H1 (cell line): ENCODE data around the gene SLC6A18. TPM values are rescaled to one million over a fixed set of nuclear protein-coding genes. Genes with fewer than 3 reads are reported as not detected.

Experiments used
- CTCF ChIA-PET: fragments of 300-600 bp; sonication (Branson Sonifier 250); formaldehyde crosslinking; loops from one replicate; lab custom pipeline; 2021; ENCODE audit not compliant: partially characterized antibody; lab: Charles Lee
- POLR2A ChIA-PET: fragments of 300-600 bp; sonication (Branson Sonifier 250); formaldehyde crosslinking; loops from one replicate; lab custom pipeline; 2021; ENCODE audit warnings: inconsistent platforms; ENCODE audit not compliant: partially characterized antibody; lab: Charles Lee
- DNase-seq, 2 experiments: peaks; one replicate each; pipeline versions ENCODE4 v3.0.0 to v3.0.0-alpha.2; 2010 to 2022; ENCODE audit warnings: low spot score in 2 of 2, low read depth in 1 of 2, mixed read lengths in 1 of 2
- FAIRE-seq: peaks from 2 replicates; lab custom pipeline; 2011; peaks lifted over from hg19 to GRCh38; lab: Jason Lieb, UNC
- H2AFZ ChIP-seq: 2 replicates; pipeline ENCODE4 v1.8.1; 2012; ENCODE audit warnings: low read length, inconsistent platforms
- H2AK5ac ChIP-seq: 2 replicates; pipeline ENCODE4 v1.6.1; 2013; ENCODE audit warnings: low read depth, low read length
- H2BK120ac ChIP-seq: replicated peaks from 2 replicates; pipeline ENCODE3; 2013; ENCODE audit warnings: low read depth, low read length, inconsistent platforms
- H2BK12ac ChIP-seq: 2 replicates; pipeline ENCODE4 v1.6.1; 2013; ENCODE audit warnings: low read depth, low read length
- H2BK15ac ChIP-seq: 2 replicates; pipeline ENCODE4 v1.6.1; 2013; ENCODE audit warnings: low read length
- H2BK20ac ChIP-seq: 2 replicates; pipeline ENCODE4 v1.6.1; 2013; ENCODE audit warnings: low read length
- H2BK5ac ChIP-seq: 2 replicates; pipeline ENCODE4 v1.6.1; 2013; ENCODE audit warnings: low read depth, low read length
- H3K14ac ChIP-seq: 2 replicates; pipeline ENCODE4 v1.6.1; 2013; ENCODE audit warnings: inconsistent platforms; ENCODE audit not compliant: insufficient read length
- H3K18ac ChIP-seq: 2 replicates; pipeline ENCODE4 v1.6.1; 2013; ENCODE audit warnings: low read length; ENCODE audit errors: extremely low read depth
- H3K23ac ChIP-seq: 2 replicates; pipeline ENCODE4 v1.6.1; 2013; ENCODE audit warnings: inconsistent platforms; ENCODE audit not compliant: insufficient read length
- H3K23me2 ChIP-seq: 2 replicates; pipeline ENCODE4 v1.6.1; 2013; ENCODE audit warnings: low read depth, low read length
- H3K27ac ChIP-seq: 2 replicates; pipeline ENCODE4 v1.6.1; 2011; ENCODE audit warnings: low read depth, low read length, inconsistent platforms
- H3K27me3 ChIP-seq, 4 experiments: replicated peaks in 1 of 4; 1 replicate in 1 of 4; 2 replicates in 3 of 4; pipeline versions ENCODE4 v1.6.1 to v1.8.1; 2011 to 2013; ENCODE audit warnings: low read length in 3 of 4, mild to moderate bottlenecking in 3 of 4, inconsistent platforms in 2 of 4, mixed read lengths in 2 of 4, moderate library complexity in 1 of 4; ENCODE audit not compliant: control insufficient read depth in 3 of 4, insufficient read depth in 3 of 4; ENCODE audit errors: extremely low read depth in 1 of 4
- H3K36me3 ChIP-seq, 4 experiments: 2 replicates each; pipeline versions ENCODE4 v1.6.1 to v1.8.1; 2011 to 2013; ENCODE audit warnings: mild to moderate bottlenecking in 4 of 4, low read length in 3 of 4, moderate library complexity in 2 of 4, control low read depth in 1 of 4, inconsistent platforms in 1 of 4; ENCODE audit not compliant: insufficient read depth in 4 of 4, control insufficient read depth in 2 of 4
- H3K4ac ChIP-seq: replicated peaks from 2 replicates; pipeline ENCODE3; 2013; ENCODE audit warnings: low read length, low read depth, mixed read lengths, inconsistent platforms; ENCODE audit not compliant: insufficient read length
- H3K4me1 ChIP-seq, 4 experiments: replicated peaks in 1 of 4; 1 replicate in 1 of 4; 2 replicates in 3 of 4; pipeline versions ENCODE4 v1.6.1 to v1.8.1; 2011 to 2013; ENCODE audit warnings: low read length in 3 of 4, inconsistent platforms in 2 of 4, mixed read lengths in 1 of 4; ENCODE audit not compliant: insufficient read depth in 4 of 4, control insufficient read depth in 3 of 4
- H3K4me2 ChIP-seq, 2 experiments: 2 replicates each; pipeline versions ENCODE4 v1.6.1 to v1.8.1; 2011 to 2013; ENCODE audit warnings: low read depth in 2 of 2, low read length in 2 of 2, control low read depth in 1 of 2, inconsistent platforms in 1 of 2, mild to moderate bottlenecking in 1 of 2; ENCODE audit not compliant: insufficient read depth in 1 of 2
- H3K4me3 ChIP-seq, 4 experiments: fragments of 200-600, 300-600 bp in 1 of 4; sonication (generic), shearing (Covaris generic), sonication (Bioruptor Twin) in 1 of 4; 2 replicates each; pipeline versions ENCODE4 v1.5.1 to v1.8.1; 2011 to 2016; ENCODE audit warnings: low read length in 4 of 4, low read depth in 3 of 4, control low read depth in 2 of 4, inconsistent platforms in 2 of 4, mild to moderate bottlenecking in 2 of 4, mixed read lengths in 1 of 4, moderate library complexity in 1 of 4; ENCODE audit not compliant: insufficient read depth in 2 of 4; ENCODE audit errors: extremely low read depth in 1 of 4
- H3K56ac ChIP-seq: replicated peaks from 2 replicates; pipeline ENCODE3; 2013; ENCODE audit warnings: low read depth, mild to moderate bottlenecking, mixed read lengths, low read length, inconsistent platforms; ENCODE audit not compliant: insufficient read length
- H3K79me1 ChIP-seq: 2 replicates; pipeline ENCODE4 v1.6.1; 2013; ENCODE audit warnings: low read depth, low read length, control low read depth
- H3K79me2 ChIP-seq, 2 experiments: 2 replicates each; pipeline versions ENCODE4 v1.6.1 to v1.8.1; 2012 to 2013; ENCODE audit warnings: low read length in 2 of 2, mild to moderate bottlenecking in 2 of 2, inconsistent platforms in 1 of 2; ENCODE audit not compliant: insufficient read depth in 2 of 2, control insufficient read depth in 1 of 2
- H3K9ac ChIP-seq, 4 experiments: replicated peaks in 1 of 4; 1 replicate in 1 of 4; 2 replicates in 3 of 4; pipeline versions ENCODE4 v1.6.1 to v1.8.1; 2011 to 2013; ENCODE audit warnings: low read depth in 3 of 4, low read length in 3 of 4, control low read depth in 2 of 4, mild to moderate bottlenecking in 2 of 4, moderate library complexity in 2 of 4, inconsistent platforms in 1 of 4; ENCODE audit errors: extremely low read depth in 1 of 4
- H3K9me3 ChIP-seq, 2 experiments: 2 replicates each; pipeline versions ENCODE4 v1.6.1 to v1.8.1; 2012 to 2013; ENCODE audit warnings: mild to moderate bottlenecking in 2 of 2, moderate library complexity in 2 of 2, control low read depth in 1 of 2, inconsistent platforms in 1 of 2, low read depth in 1 of 2, low read length in 1 of 2, mixed read lengths in 1 of 2; ENCODE audit not compliant: insufficient read depth in 2 of 2
- H4K20me1 ChIP-seq, 2 experiments: replicated peaks in 1 of 2; 2 replicates each; pipeline versions ENCODE3 to v1.8.1; 2011 to 2013; ENCODE audit warnings: inconsistent platforms in 2 of 2, low read length in 2 of 2, mild to moderate bottlenecking in 1 of 2; ENCODE audit not compliant: insufficient read depth in 2 of 2, control insufficient read depth in 1 of 2
- H4K5ac ChIP-seq: 2 replicates; pipeline ENCODE4 v1.6.1; 2013; ENCODE audit warnings: low read length, low read depth, mixed read lengths, inconsistent platforms; ENCODE audit not compliant: insufficient read length
- H4K8ac ChIP-seq: 2 replicates; pipeline ENCODE4 v1.8.0; 2013; ENCODE audit warnings: mild to moderate bottlenecking, moderate library complexity, low read length, inconsistent platforms; ENCODE audit not compliant: insufficient read depth; ENCODE audit errors: extremely low read depth
- H4K91ac ChIP-seq: replicated peaks from 2 replicates; pipeline ENCODE3; 2013; ENCODE audit warnings: low read length, mixed read lengths, inconsistent platforms; ENCODE audit not compliant: insufficient read length
- POLR2AphosphoS5 ChIP-seq: IDR thresholded peaks from 2 replicates; pipeline ENCODE4 v1.6.1; 2011; ENCODE audit warnings: low read depth, low read length
- WGBS, 2 experiments: shearing (Covaris generic) in 1 of 2; methylation state at CpG; one replicate each; pipeline versions ENCODE4 v1.1.6 to v1.1.7; 2013 to 2015; ENCODE audit warnings: low lambda C conversion rate in 2 of 2, mixed read lengths in 2 of 2, inconsistent platforms in 1 of 2, low coverage in 1 of 2, missing lambda C conversion rate in 1 of 2; ENCODE audit not compliant: insufficient replicate concordance in 2 of 2, insufficient coverage in 1 of 2, insufficient read length in 1 of 2; ENCODE audit errors: extremely low coverage in 1 of 2, missing lambda C conversion rate in 1 of 2; 5-methylcytosine and 5-hydroxymethylcytosine counted together
- polyA plus RNA-seq, 7 experiments: library from polyadenylated mRNA; depleted of rRNA in 3 of 7; stranded (reverse) in 5 of 7; unstranded in 2 of 7; fragments of >200 nt in 5 of 7; fragments of 200-250 nt in 2 of 7; gene quantifications; 1 replicate in 5 of 7; 2 replicates in 1 of 7; 4 replicates in 1 of 7; pipeline versions ENCODE4 v1.2.1 to v1.2.3, GENCODE V29; 2011 to 2013; ENCODE audit warnings: missing spikeins in 2 of 7, mixed read lengths in 2 of 7
- total RNA-seq: library from RNA; stranded (reverse); fragmentation: NEBNext Ultra II Directional; extraction: Animal tissue kit (Norgen Biotek cat#: 25700); gene quantifications from 2 replicates; pipeline ENCODE4 v1.2.1, GENCODE V29; 2021

SLC6A18 gene
- total and polyA plus RNA-seq, 2 of the 8 experiments (the other 6 are each of a cell fraction or from before 2014, with no cell fraction given), result not detected

GRCh38 chr5:1202798-1203185, 22.4 kb upstream of the SLC6A18 start:
- ChIA-PET CTCF (interaction anchor here (1.3 to 2.3 kb wide), 4 partner anchors 11 to 271 kb away, joined by 3 to 13 read pairs (median 4); no protein-coding TSS in a partner anchor), POLR2A (interaction anchor here (1.1 to 1.3 kb wide), 2 partner anchors 91 to 113 kb away, joined by 3 read pairs; no protein-coding TSS in a partner anchor)
- no peaks in the 10 kb centered on the region for H3K23me2 ChIP-seq
- FAIRE-seq (no peak), DNase-seq (no peak)
- peaks cover 0 to 3% (median 0%) of the 10 kb centered on the region in 4 experiments; a peak in 1 of 7 replicates for H3K4me1 ChIP-seq
- no peak overlapping the region for H4K8ac ChIP-seq
- H2AFZ ChIP-seq, result no peak overlapping the region
- no peak overlapping the region for H2BK5ac ChIP-seq
- no peaks in the 10 kb centered on the region for H3K36me3 ChIP-seq
- H4K5ac ChIP-seq, result no peak overlapping the region
- H3K23ac ChIP-seq, result no peak overlapping the region
- H3K27ac ChIP-seq, result no peak overlapping the region
- 90% methylated on average over 7 of the region's 7 CpGs; no CpG with 5 or more reads in 1 of the 2 experiments for whole genome bisulfite sequencing, 2 experiments
- no peaks in the 10 kb centered on the region for H3K9me3 ChIP-seq
- H2BK120ac ChIP-seq, result no peak overlapping the region
- H2BK12ac ChIP-seq, result no peak overlapping the region
- H4K20me1 ChIP-seq, result no peaks in the 10 kb centered on the region
- H3K79me1 ChIP-seq, result no peaks in the 10 kb centered on the region
- H3K4ac ChIP-seq, result no peak overlapping the region
- no peak overlapping the region for H2BK15ac ChIP-seq
- H3K56ac ChIP-seq, result no peak overlapping the region
- no peaks in the 10 kb centered on the region for H3K79me2 ChIP-seq
- no peak overlapping the region for H2BK20ac ChIP-seq
- H4K91ac ChIP-seq, result no peak overlapping the region
- H3K4me2 ChIP-seq, result no peak overlapping the region
- no peak overlapping the region for H2AK5ac ChIP-seq
- H3K27me3 ChIP-seq, result no peaks in the 10 kb centered on the region; a peak in 1 of 7 replicates
- H3K14ac ChIP-seq, result no peak overlapping the region
- no peak overlapping the region for H3K4me3 ChIP-seq
- H3K9ac ChIP-seq, result no peak overlapping the region
- H3K18ac ChIP-seq, result no peak overlapping the region
- TF ChIP-seq POLR2AphosphoS5, result no peak
